ENCODE measurements around the gene CCL28.

- TF ChIP-seq POLR2A (IDR thresholded peaks at IDR 0.05), result no peak
- TF ChIP-seq CTCF (IDR thresholded peaks at IDR 0.05), result no peak
These were observed 58.5 kb downstream of the CCL28 start for GRCh38 chr5:43353668-43354067.
